ENCODE results near the gene PDE6B.

GRCh38 chr4:629636-629914, 4.2 kb downstream of the PDE6B start:
- TF ChIP-seq CTCF (conservative IDR thresholded peaks at IDR 0.05) (no peak), ZFX (IDR thresholded peaks at IDR 0.05) (no peak)

All from C4-2B (cell line).